HG02981 (cell line): ENCODE data around the gene KCNH2.
"Not testable (repeated sequence)": the region's sequence is repeated elsewhere in the genome, so short reads cannot be mapped to it uniquely, and the experiment has no call there.

Experiments
- ATAC-seq: cut with Tn5 transposase; IDR thresholded peaks from one replicate; pipeline ENCODE4 v1.9.1; 2021; ENCODE audit warnings: mild to moderate bottlenecking, moderate library complexity; ENCODE audit not compliant: unreplicated experiment

KCNH2 gene

DNA sequence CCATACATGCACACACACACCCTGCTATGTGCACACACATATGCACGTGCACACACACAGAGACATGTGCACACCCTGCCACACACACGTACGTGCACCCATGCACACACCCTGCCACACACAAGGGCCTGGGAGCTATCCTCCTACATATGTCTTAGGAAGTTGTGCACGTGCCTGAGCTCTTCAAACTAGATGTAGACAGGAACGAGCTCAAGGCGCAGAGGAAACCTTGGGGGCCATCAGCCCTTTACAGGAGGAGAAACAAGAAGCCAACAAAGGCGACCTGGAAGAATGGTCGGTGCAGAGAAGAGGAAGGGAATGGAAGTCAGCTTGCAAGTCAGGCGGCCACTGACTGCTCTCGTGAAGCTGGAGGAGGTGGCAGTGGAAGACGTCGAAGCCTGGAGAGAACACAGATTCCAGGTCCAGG, 67.1 kb downstream of the KCNH2 start:
- ATAC-seq = no peak

DNA sequence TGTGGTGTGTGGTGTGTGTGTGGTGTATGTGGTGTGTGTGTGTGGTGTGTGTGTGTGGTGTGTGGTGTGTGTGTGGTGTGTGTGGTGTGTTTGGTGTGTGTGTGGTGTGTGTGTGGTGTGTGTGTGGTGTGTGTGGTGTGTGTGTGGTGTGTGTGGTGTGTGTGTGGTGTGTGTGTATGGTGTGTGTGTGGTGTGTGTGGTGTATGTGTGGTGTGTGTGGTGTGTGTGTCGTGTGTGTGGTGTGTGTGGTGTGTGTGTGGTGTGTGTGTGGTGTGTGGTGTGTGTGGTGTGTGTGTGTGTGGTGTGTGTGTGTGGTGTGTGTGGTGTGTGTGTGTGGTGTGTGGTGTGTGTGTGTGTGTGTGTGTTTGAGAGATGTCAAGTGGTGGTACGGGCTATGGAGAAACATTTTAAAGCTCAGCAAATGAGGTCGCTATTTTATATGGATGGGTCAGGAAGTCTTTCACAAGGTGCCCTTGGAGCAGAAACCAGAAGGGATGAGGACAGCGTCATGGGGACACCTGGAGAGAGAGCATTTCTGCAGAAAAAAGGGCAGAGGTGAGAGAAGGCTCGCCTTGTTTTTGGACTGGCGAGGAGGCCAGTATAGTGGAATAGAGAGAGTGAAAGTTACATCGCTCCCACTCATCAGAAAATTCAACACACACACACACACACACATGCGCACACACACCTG, 67.7 kb downstream of the KCNH2 start:
- not testable (repeated sequence) for ATAC-seq

- ATAC-seq = no peak
These were observed 68.7 kb downstream of the KCNH2 start for GRCh38 chr7:150909200-150909995.

GRCh38 chr7:150908173-150908572, 69.9 kb downstream of the KCNH2 start:
- ATAC-seq = no peak

DNA sequence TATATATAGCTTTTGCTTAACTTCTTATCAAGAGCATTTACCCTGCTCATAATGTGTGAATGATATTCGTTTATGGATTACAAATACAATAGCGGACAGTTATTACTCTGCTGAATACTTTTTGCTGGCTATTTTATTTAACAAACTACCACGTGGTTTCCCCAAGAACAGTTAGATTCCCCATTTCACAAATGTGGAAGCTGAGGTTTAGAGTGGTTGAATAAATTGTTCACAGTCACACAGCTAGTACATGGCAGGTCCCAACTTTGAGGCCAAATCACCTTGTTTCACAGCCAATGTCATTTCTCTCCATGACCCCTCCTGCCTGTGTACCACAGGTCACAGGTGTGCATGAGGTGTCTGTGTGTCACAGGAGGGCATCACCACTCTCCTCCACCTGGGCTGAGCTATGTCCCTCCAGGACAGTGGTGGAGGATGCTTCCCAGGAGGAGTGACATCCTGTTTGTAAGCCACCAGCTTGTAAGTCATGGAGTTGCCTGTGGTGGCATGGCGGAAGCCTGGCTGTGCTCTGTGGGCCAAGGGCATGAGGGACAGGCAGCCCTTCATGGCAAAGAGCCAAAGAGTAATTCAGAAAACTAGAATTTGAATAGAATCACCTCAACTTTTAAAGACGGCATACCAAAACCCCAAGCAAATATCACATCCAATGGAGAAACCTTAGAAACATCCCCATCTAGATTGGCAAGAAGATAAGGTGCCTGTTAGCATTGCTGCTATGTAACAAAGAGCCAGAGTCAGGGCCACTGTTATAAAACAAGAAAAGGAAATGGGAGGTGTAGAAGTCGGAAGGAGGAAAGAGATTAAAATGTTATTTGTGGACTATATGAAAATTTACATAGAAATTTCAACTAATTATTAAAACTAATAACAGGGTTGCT, 73.9 kb downstream of the KCNH2 start:
- no peak for ATAC-seq

DNA sequence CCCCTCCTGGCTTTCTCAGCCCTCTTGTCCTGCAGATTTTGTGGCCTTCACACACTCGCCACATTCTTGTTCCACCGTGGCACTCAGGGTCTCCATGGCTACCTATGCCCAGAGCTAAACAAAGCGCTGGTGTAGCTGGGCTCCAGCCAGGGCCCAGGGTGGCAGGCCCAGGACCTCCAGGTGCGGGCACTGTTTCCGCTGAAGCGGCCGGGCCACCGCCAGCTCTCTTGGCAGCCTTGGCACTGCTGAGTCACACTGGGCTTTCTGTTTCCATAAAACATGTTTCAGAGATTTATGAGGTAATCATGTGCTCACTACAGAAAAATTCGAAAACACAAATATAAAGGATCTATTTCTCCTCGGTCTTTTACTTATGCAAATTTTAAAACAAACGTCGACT, 74.5 kb downstream of the KCNH2 start:
- ATAC-seq = no peak

- ATAC-seq = no peak
These were observed 75.8 kb downstream of the KCNH2 start for GRCh38 chr7:150902078-150903033.

DNA sequence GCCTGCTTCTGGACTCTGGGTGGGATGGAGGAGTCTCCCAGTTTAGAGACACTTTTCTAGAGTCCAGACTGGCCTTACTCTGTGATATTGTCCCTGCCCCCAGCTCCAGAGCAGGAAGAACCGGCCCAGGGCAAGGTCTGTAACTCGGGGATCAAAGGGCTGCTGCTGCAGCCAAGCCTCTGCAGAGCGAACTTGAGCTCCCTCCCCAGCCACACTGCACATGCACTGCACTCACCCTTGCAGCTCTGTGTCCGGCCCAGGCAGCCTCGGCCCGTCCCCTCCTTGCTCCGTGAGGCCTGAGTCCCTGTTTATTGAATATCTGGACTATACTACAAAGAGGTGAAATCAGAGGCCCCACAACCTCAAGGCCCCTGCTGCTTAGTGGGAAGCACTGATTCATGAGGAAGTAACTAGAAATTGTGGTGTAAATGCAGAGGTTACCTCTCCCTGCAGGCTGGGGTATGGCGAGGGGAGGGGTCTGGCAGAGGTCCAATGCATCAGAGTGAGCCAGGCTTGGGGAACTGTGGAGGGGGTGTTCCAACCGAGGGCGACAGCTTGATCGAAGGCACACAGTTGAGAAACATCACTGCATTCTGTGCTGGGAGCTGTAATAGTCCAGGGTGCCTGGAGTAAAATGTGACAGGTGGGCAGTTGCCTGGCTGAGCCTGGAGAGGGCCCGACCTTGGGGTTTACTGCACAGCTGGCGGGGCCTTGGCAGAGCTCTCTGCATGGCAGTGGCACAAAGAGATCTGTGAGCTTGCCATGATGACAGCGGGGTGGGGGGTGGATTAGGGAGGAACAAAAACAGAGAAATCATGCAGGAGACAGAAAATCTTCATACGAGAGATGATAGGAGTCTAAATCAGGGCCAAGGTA, 76.7 kb downstream of the KCNH2 start:
- no peak for ATAC-seq

- no peak for ATAC-seq
These were observed 77.4 kb downstream of the KCNH2 start for GRCh38 chr7:150900675-150901074.

GRCh38 chr7:150898475-150899011, 79.6 kb downstream of the KCNH2 start:
- ATAC-seq = no peak

- ATAC-seq = peak; percentile 49
These were observed 80.3 kb downstream of the KCNH2 start for GRCh38 chr7:150897502-150898474.

DNA sequence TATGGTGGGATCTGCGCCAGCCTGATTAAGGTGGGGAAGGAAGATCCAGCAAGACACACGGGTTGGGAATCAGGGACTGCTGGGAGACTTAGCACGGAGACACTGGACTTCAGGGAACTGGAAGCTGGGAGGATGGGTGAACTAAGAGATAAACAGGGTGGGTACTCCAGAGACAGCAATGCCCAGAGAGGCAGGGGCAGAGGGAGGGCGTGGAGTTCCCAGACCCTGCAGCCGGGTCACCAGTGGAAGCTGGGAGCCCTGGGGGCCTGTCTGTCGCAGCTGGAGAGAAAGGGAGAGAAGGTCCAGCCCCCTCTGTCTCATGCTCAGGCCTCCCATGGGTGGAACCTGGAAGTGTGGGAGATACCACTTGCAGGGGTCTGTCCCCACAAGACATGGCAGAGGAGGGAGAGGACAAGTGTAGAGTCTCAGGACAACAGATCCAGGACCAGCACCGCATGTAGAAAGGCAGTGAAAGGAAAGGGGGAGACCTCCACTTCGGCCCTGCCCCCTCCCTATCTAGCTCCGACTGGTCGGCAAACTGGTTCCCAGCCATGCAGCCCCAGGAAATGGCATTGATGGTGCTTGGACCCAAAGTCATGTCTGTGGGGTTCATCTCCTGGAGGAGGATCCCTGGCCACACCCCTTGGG, 81.4 kb downstream of the KCNH2 start:
- ATAC-seq = no peak

DNA sequence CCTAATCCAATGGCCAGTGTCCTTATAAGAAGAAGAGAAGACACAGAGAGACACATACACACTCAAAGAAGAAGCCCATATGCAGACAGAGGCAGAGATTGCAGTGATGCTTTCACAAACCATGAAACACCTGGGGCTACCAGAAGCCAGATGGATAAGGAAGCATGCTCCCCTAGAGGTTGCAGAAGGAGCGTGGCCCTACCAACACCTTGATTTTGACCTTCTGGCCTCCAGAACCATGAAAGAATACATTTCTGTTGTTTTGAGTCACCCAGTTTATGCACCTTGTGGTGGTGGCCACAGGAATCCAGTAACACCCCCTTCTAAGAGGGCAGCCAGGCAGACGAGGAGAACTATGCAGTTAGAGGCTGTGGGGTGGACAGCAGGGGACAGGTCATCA, 82.3 kb downstream of the KCNH2 start:
- ATAC-seq = no peak
